Activated T-helper 1 cell treated with anti-CD3 and anti-CD28 coated beads, Interleukin-12 subunit alpha, Interleukin-12 subunit beta, Interleukin-2, Interleukin-4 antibody, amounts not matched to agents 30 ng/mL and 10 ng/mL and 1 ng/mL, durations not matched to agents 14 hours and 24 hours and 36 hours (primary cell): ENCODE data around the gene RANBP17. TPM values are rescaled to one million over a fixed set of nuclear protein-coding genes. Genes with fewer than 3 reads are reported as not detected.
"Not testable (repeated sequence)": the region's sequence is repeated elsewhere in the genome, so short reads cannot be mapped to it uniquely, and the experiment has no call there.

Experiments used
- DNase-seq: peaks from one replicate; pipeline ENCODE4 v3.0.0; 2021; ENCODE audit warnings: low spot score
- H3K27ac Mint-ChIP-seq: one replicate; pipeline ENCODE4 v1.8.0; 2021; ENCODE audit warnings: mild to moderate bottlenecking, mixed read lengths
- H3K27me3 Mint-ChIP-seq: one replicate; pipeline ENCODE4 v1.8.0; 2022; ENCODE audit warnings: mild to moderate bottlenecking, moderate library complexity, mixed read lengths; ENCODE audit not compliant: insufficient read depth
- H3K36me3 Mint-ChIP-seq: one replicate; pipeline ENCODE4 v1.8.0; 2021; ENCODE audit warnings: low read depth, mixed read lengths
- H3K4me1 Mint-ChIP-seq: one replicate; pipeline ENCODE4 v1.8.0; 2021; ENCODE audit warnings: low read depth, mixed read lengths
- H3K4me3 Mint-ChIP-seq: one replicate; pipeline ENCODE4 v1.8.0; 2021; ENCODE audit warnings: mild to moderate bottlenecking, moderate library complexity, mixed read lengths
- H3K9me3 Mint-ChIP-seq: one replicate; pipeline ENCODE4 v1.8.0; 2021; ENCODE audit warnings: mixed read lengths
- intact Hi-C: fragments of 100-400 bp; cut with micrococcal nuclease; formaldehyde crosslinking; loops from one replicate; pipeline ENCODE4 v1.15.1; 2024
- total RNA-seq: library from RNA; stranded (reverse); gene quantifications from 2 replicates; pipeline ENCODE4 v1.2.3, GENCODE V29; 2022

RANBP17 gene
- total RNA-seq, 1 donor from 2014 or later: not detected

- no peaks in the 10 kb centered on the region for H3K9me3 Mint-ChIP-seq
- intact Hi-C loops: no loop called here
- H3K27me3 Mint-ChIP-seq: peaks cover 2% of the 10 kb centered on the region
- DNase-seq: no peak
- no peaks in the 10 kb centered on the region for H3K36me3 Mint-ChIP-seq
- H3K4me1 Mint-ChIP-seq: no peaks in the 10 kb centered on the region
- no peak overlapping the region for H3K4me3 Mint-ChIP-seq
- no peak overlapping the region for H3K27ac Mint-ChIP-seq
Observed at GRCh38 chr5:171288066-171288465, 426.2 kb downstream of the RANBP17 start.

GRCh38 chr5:171291371-171291770 lies 429.6 kb downstream of the RANBP17 start:
- no peak overlapping the region for H3K4me3 Mint-ChIP-seq
- no peaks in the 10 kb centered on the region for H3K36me3 Mint-ChIP-seq
- H3K27ac Mint-ChIP-seq: no peak overlapping the region
- H3K27me3 Mint-ChIP-seq: peaks cover 5% of the 10 kb centered on the region
- DNase-seq: no peak
- intact Hi-C loops: no loop called here
- no peaks in the 10 kb centered on the region for H3K4me1 Mint-ChIP-seq
- H3K9me3 Mint-ChIP-seq: no peaks in the 10 kb centered on the region

- DNase-seq: no peak
- Mint-ChIP-seq H3K9me3 (no peaks in the 10 kb centered on the region), H3K27ac (no peak overlapping the region), H3K27me3 (peaks cover 13% of the 10 kb centered on the region), H3K4me3 (no peak overlapping the region), H3K36me3 (no peaks in the 10 kb centered on the region), H3K4me1 (no peaks in the 10 kb centered on the region)
- intact Hi-C loops: no loop called here
Observed at GRCh38 chr5:171295299-171295698, 433.5 kb downstream of the RANBP17 start.

GRCh38 chr5:171295801-171296200 lies 434.0 kb downstream of the RANBP17 start:
- Mint-ChIP-seq H3K36me3 (no peaks in the 10 kb centered on the region), H3K4me3 (no peak overlapping the region), H3K9me3 (no peaks in the 10 kb centered on the region), H3K4me1 (no peaks in the 10 kb centered on the region), H3K27ac (no peak overlapping the region), H3K27me3 (peaks cover 13% of the 10 kb centered on the region)
- DNase-seq: no peak
- intact Hi-C loops: no loop called here

GRCh38 chr5:171297941-171298340 lies 436.1 kb downstream of the RANBP17 start:
- intact Hi-C loops, H3K36me3 Mint-ChIP-seq, H3K27ac Mint-ChIP-seq, DNase-seq, H3K4me1 Mint-ChIP-seq, H3K4me3 Mint-ChIP-seq, H3K9me3 Mint-ChIP-seq: not testable (repeated sequence)
- H3K27me3 Mint-ChIP-seq: peaks cover 13% of the 10 kb centered on the region

- Mint-ChIP-seq H3K4me3 (no peak overlapping the region), H3K27me3 (peaks cover 18% of the 10 kb centered on the region), H3K9me3 (no peaks in the 10 kb centered on the region), H3K36me3 (no peaks in the 10 kb centered on the region), H3K27ac (no peak overlapping the region), H3K4me1 (no peaks in the 10 kb centered on the region)
- no peak for DNase-seq
- intact Hi-C loops: no loop called here
Observed at GRCh38 chr5:171299228-171299627, 437.4 kb downstream of the RANBP17 start.

GRCh38 chr5:171299851-171300250 lies 438.0 kb downstream of the RANBP17 start:
- H3K36me3 Mint-ChIP-seq: no peaks in the 10 kb centered on the region
- no peak for DNase-seq
- no peaks in the 10 kb centered on the region for H3K9me3 Mint-ChIP-seq
- H3K4me1 Mint-ChIP-seq: no peaks in the 10 kb centered on the region
- no peak overlapping the region for H3K4me3 Mint-ChIP-seq
- peaks cover 16% of the 10 kb centered on the region for H3K27me3 Mint-ChIP-seq
- no peak overlapping the region for H3K27ac Mint-ChIP-seq
- intact Hi-C loops: no loop called here

- no peak for DNase-seq
- intact Hi-C loops: no loop called here
- Mint-ChIP-seq H3K4me1 (no peaks in the 10 kb centered on the region), H3K27me3 (peaks cover 19% of the 10 kb centered on the region), H3K4me3 (no peak overlapping the region), H3K27ac (no peak overlapping the region), H3K9me3 (no peaks in the 10 kb centered on the region), H3K36me3 (no peaks in the 10 kb centered on the region)
Observed at GRCh38 chr5:171300358-171300757, 438.5 kb downstream of the RANBP17 start.

GRCh38 chr5:171306166-171306565 lies 444.3 kb downstream of the RANBP17 start:
- Mint-ChIP-seq H3K27ac (no peak overlapping the region), H3K27me3 (peaks cover 46% of the 10 kb centered on the region), H3K36me3 (peaks cover 1% of the 10 kb centered on the region), H3K4me1 (peaks cover 6% of the 10 kb centered on the region), H3K9me3 (no peaks in the 10 kb centered on the region), H3K4me3 (no peak overlapping the region)
- intact Hi-C loops: no loop called here
- no peak for DNase-seq

GRCh38 chr5:171306781-171307591 lies 445.2 kb downstream of the RANBP17 start:
- intact Hi-C loops: no loop called here
- H3K27me3 Mint-ChIP-seq: peaks cover 46% of the 10 kb centered on the region
- H3K27ac Mint-ChIP-seq: no peak overlapping the region
- no peak for DNase-seq
- H3K4me3 Mint-ChIP-seq: no peak overlapping the region
- H3K9me3 Mint-ChIP-seq: no peaks in the 10 kb centered on the region
- peaks cover 1% of the 10 kb centered on the region for H3K36me3 Mint-ChIP-seq
- H3K4me1 Mint-ChIP-seq: peaks cover 6% of the 10 kb centered on the region

GRCh38 chr5:171307789-171308452 lies 446.1 kb downstream of the RANBP17 start:
- DNase-seq: no peak
- Mint-ChIP-seq H3K27me3 (peaks cover 51% of the 10 kb centered on the region), H3K4me1 (peaks cover 9% of the 10 kb centered on the region), H3K4me3 (no peak overlapping the region), H3K36me3 (peaks cover 3% of the 10 kb centered on the region), H3K27ac (no peak overlapping the region), H3K9me3 (no peaks in the 10 kb centered on the region)
- intact Hi-C loops: no loop called here

- Mint-ChIP-seq H3K27me3 (peaks cover 56% of the 10 kb centered on the region), H3K27ac (no peak within 1 kb of the TSS), H3K36me3 (peaks cover 5% of the 10 kb centered on the region), H3K4me3 (no peak within 1 kb of the TSS), H3K4me1 (peaks cover 12% of the 10 kb centered on the region), H3K9me3 (no peaks in the 10 kb centered on the region)
- no peak for DNase-seq
- intact Hi-C loops: no loop called here
Observed at GRCh38 chr5:171308453-171309275, 446.8 kb downstream of the RANBP17 start, which contains the start of gene TLX3. TLX3 (plus strand) TSS chr5:171309248; CDS start chr5:171309366, 118 bp downstream.
